ENCODE data around the gene CPSF4.

- TF ChIP-seq TAF1 (IDR thresholded peaks at IDR 0.05; ENCODE audit: borderline replicate concordance, insufficient read depth, low read length) (no peak), POLR2AphosphoS5 (IDR thresholded peaks at IDR 0.05; ENCODE audit: low read depth, low read length) (no peak), SIN3A (IDR thresholded peaks at IDR 0.05; ENCODE audit: borderline replicate concordance, insufficient read depth, low read length) (no peak), FOXP2 (optimal IDR thresholded peaks at IDR 0.05; ENCODE audit: borderline replicate concordance, extremely low read depth, extremely low read length, insufficient read depth) (no peak)
- TF ChIP-seq, protein P1, sequence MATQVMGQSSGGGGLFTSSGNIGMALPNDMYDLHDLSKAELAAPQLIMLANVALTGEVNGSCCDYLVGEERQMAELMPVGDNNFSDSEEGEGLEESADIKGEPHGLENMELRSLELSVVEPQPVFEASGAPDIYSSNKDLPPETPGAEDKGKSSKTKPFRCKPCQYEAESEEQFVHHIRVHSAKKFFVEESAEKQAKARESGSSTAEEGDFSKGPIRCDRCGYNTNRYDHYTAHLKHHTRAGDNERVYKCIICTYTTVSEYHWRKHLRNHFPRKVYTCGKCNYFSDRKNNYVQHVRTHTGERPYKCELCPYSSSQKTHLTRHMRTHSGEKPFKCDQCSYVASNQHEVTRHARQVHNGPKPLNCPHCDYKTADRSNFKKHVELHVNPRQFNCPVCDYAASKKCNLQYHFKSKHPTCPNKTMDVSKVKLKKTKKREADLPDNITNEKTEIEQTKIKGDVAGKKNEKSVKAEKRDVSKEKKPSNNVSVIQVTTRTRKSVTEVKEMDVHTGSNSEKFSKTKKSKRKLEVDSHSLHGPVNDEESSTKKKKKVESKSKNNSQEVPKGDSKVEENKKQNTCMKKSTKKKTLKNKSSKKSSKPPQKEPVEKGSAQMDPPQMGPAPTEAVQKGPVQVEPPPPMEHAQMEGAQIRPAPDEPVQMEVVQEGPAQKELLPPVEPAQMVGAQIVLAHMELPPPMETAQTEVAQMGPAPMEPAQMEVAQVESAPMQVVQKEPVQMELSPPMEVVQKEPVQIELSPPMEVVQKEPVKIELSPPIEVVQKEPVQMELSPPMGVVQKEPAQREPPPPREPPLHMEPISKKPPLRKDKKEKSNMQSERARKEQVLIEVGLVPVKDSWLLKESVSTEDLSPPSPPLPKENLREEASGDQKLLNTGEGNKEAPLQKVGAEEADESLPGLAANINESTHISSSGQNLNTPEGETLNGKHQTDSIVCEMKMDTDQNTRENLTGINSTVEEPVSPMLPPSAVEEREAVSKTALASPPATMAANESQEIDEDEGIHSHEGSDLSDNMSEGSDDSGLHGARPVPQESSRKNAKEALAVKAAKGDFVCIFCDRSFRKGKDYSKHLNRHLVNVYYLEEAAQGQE (IDR thresholded peaks at IDR 0.05; ENCODE audit: insufficient read depth in 1 of 2, low read depth in 2 of 2, low read length in 2 of 2) = no peak
Measured at GRCh38 chr7:99490878-99491277, 52.1 kb downstream of the CPSF4 start.
